Measurements from ENCODE around the gene PCDHGA12. TPM values are rescaled to one million over a fixed set of nuclear protein-coding genes. Genes with fewer than 3 reads are reported as not detected.
A peak's percentile ranks its signal among the peaks of the same experiment; 100 is the strongest.
"Not testable (repeated sequence)": the region's sequence is repeated elsewhere in the genome, so short reads cannot be mapped to it uniquely, and the experiment has no call there.

Gene PCDHGA12
- total and polyA plus RNA-seq, 3 experiments from 2014 or later: 0.09 TPM; not detected in 2

DNA sequence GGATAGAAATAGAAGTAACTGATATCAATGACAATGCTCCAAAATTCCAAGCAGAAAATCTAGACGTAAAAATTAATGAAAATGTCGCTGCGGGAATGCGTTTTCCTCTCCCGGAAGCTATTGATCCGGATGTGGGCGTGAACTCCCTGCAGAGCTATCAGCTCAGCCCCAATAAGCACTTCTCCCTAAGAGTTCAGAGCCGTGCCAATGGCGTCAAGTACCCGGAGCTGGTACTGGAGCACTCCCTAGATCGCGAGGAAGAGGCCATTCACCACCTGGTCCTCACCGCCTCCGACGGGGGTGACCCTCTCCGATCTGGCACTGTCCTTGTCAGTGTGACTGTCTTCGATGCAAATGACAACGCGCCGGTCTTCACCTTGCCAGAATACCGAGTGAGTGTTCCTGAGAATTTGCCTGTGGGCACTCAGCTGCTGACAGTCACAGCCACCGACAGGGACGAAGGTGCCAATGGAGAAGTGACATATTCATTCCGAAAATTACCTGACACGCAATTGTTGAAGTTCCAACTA is 16.7 kb upstream of the PCDHGA12 start:
- H3K9me3 ChIP-seq (ENCODE audit: low read length): peaks cover 4% of the 10 kb centered on the region
- ChIA-PET CTCF (interaction anchor here (1.1 to 2.1 kb wide), 8 partner anchors 11 to 150 kb away, joined by 3 to 10 read pairs (median 5); partner anchors contain the start of gene TAF7), POLR2A (no interaction called here)
- H3K36me3 ChIP-seq (ENCODE audit: insufficient read depth, low read length): no peaks in the 10 kb centered on the region
- no peak for DNase-seq
- H3K27ac Mint-ChIP-seq: peak overlapping the region in 2 of 8 donors; percentile 10 to 38
- peaks cover 7% of the 10 kb centered on the region for H3K4me1 ChIP-seq (ENCODE audit: insufficient read depth, low read length)
- H3K27me3 ChIP-seq (ENCODE audit: insufficient read depth, low read length, poor library complexity, severe bottlenecking): peaks cover 63% of the 10 kb centered on the region
- H3K4me3 Mint-ChIP-seq: peak overlapping the region; percentile 77 to 95 (median 84)
- H3K4me3 ChIP-seq (ENCODE audit: low read length): peak overlapping the region; percentile 77
- peaks cover 0 to 20% (median 4%) of the 10 kb centered on the region in 3 donors for H3K36me3 Mint-ChIP-seq
- no peak overlapping the region for H3K27ac ChIP-seq (ENCODE audit: low read depth, low read length)
- H3K4me1 Mint-ChIP-seq: peaks cover 20 to 32% (median 21%) of the 10 kb centered on the region in 3 donors
- H3K27me3 Mint-ChIP-seq: peaks cover 65 to 78% of the 10 kb centered on the region in 2 donors
- H3K9me3 Mint-ChIP-seq: peaks cover 19 to 57% (median 56%) of the 10 kb centered on the region in 5 donors

DNA sequence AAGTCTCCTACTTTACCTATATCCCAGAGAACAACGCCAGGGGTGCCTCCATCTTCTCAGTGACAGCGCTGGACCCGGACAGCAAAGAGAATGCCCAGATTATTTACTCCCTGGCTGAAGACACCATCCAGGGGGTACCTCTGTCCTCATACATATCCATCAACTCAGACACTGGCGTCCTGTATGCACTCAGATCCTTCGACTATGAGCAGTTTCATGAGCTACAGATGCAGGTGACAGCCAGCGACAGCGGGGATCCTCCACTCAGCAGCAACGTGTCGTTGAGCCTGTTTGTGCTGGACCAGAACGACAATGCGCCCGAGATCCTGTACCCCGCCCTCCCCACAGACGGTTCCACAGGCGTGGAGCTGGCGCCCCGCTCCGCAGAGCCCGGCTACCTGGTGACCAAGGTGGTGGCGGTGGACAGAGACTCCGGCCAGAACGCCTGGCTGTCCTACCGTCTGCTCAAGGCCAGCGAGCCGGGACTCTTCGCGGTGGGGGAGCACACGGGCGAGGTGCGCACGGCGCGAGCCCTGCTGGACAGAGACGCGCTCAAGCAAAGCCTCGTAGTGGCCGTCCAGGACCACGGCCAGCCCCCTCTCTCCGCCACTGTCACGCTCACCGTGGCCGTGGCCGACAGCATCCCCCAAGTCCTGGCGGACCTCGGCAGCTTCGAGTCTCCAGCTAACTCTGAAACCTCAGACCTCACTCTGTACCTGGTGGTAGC is 15.6 kb upstream of the PCDHGA12 start:
- H3K36me3 ChIP-seq (ENCODE audit: insufficient read depth, low read length); H3K9me3 ChIP-seq (ENCODE audit: low read length); H3K27ac ChIP-seq (ENCODE audit: low read depth, low read length); H3K4me1 ChIP-seq (ENCODE audit: insufficient read depth, low read length); DNase-seq; H3K4me3 ChIP-seq (ENCODE audit: low read length); POLR2A ChIA-PET: not testable (repeated sequence)
- H3K4me3 Mint-ChIP-seq: peak overlapping the region; percentile 6 to 68 (median 43)
- H3K27ac Mint-ChIP-seq: peak overlapping the region in 1 of 8 donors; percentile 50
- CTCF ChIA-PET: interaction anchor here (1.4 to 2.1 kb wide), 3 partner anchors 94 to 143 kb away, joined by 3 to 8 read pairs (median 6); partner anchors contain the start of gene TAF7
- H3K4me1 Mint-ChIP-seq: peaks cover 20 to 35% (median 21%) of the 10 kb centered on the region in 3 donors
- peaks cover 16 to 54% (median 53%) of the 10 kb centered on the region in 5 donors for H3K9me3 Mint-ChIP-seq
- H3K27me3 Mint-ChIP-seq: peaks cover 60 to 75% of the 10 kb centered on the region in 2 donors
- H3K27me3 ChIP-seq (ENCODE audit: insufficient read depth, low read length, poor library complexity, severe bottlenecking): peaks cover 62% of the 10 kb centered on the region
- peaks cover 0 to 18% (median 5%) of the 10 kb centered on the region in 3 donors for H3K36me3 Mint-ChIP-seq

DNA sequence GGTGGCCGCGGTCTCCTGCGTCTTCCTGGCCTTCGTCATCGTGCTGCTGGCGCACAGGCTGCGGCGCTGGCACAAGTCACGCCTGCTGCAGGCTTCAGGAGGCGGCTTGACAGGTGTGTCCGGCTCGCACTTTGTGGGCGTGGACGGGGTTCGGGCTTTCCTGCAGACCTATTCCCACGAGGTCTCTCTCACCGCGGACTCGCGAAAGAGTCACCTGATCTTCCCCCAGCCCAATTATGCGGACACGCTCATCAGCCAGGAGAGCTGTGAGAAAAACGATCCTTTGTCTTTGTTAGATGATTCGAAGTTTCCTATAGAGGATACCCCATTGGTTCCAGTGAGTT is 15.1 kb upstream of the PCDHGA12 start:
- Mint-ChIP-seq H3K9me3 (peaks cover 14 to 56% (median 54%) of the 10 kb centered on the region in 5 donors), H3K4me1 (peaks cover 20 to 35% (median 21%) of the 10 kb centered on the region in 3 donors), H3K36me3 (peaks cover 0 to 22% (median 5%) of the 10 kb centered on the region in 3 donors), H3K27me3 (peaks cover 62 to 77% of the 10 kb centered on the region in 2 donors), H3K4me3 (peak overlapping the region in 5 of 7 donors; percentile 6 to 41 (median 29))
- peaks cover 64% of the 10 kb centered on the region for H3K27me3 ChIP-seq (ENCODE audit: insufficient read depth, low read length, poor library complexity, severe bottlenecking)
- H3K4me3 ChIP-seq (ENCODE audit: low read length); H3K9me3 ChIP-seq (ENCODE audit: low read length); H3K27ac ChIP-seq (ENCODE audit: low read depth, low read length); H3K36me3 ChIP-seq (ENCODE audit: insufficient read depth, low read length); DNase-seq; POLR2A ChIA-PET; CTCF ChIA-PET; H3K4me1 ChIP-seq (ENCODE audit: insufficient read depth, low read length); H3K27ac Mint-ChIP-seq: not testable (repeated sequence)

DNA sequence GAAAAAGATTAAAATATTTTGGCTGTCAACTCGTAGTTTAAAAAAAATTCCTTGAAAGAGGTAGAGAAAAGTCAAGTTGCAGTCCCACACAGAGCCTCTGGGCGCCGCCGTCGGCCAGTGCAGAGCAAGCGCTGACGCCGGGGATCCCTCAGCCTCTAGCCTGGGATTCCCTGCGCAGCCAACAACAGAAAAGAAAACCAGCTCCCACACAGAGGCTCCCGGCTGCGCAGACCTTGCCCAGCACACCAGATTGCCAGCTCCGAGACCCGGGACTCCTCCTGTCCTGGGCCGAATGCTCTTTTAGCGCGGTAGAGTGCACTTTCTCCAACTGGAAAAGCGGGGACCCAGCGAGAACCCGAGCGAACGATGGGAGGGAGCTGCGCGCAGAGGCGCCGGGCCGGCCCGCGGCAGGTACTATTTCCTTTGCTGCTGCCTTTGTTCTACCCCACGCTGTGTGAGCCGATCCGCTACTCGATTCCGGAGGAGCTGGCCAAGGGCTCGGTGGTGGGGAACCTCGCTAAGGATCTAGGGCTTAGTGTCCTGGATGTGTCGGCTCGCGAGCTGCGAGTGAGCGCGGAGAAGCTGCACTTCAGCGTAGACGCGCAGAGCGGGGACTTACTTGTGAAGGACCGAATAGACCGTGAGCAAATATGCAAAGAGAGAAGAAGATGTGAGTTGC is 12.7 kb upstream of the PCDHGA12 start, which contains the start of gene PCDHGB7:
Gene PCDHGB7 (plus strand): TSS at position 184 of the 679 bp plus-strand sequence. CDS start 183 bp downstream, at position 367.
- H3K4me3 ChIP-seq (ENCODE audit: low read length); POLR2A ChIA-PET; H3K27ac ChIP-seq (ENCODE audit: low read depth, low read length); H3K36me3 ChIP-seq (ENCODE audit: insufficient read depth, low read length); H3K4me1 ChIP-seq (ENCODE audit: insufficient read depth, low read length): not testable (repeated sequence)
- H3K4me1 Mint-ChIP-seq: peaks cover 24 to 43% (median 27%) of the 10 kb centered on the region in 3 donors
- peak within 1 kb of the TSS in 3 of 8 donors; percentile 30 to 69 (median 36) for H3K27ac Mint-ChIP-seq
- peaks cover 72 to 84% of the 10 kb centered on the region in 2 donors for H3K27me3 Mint-ChIP-seq
- H3K9me3 ChIP-seq (ENCODE audit: low read length): peaks cover 13% of the 10 kb centered on the region
- H3K4me3 Mint-ChIP-seq: peak within 1 kb of the TSS; percentile 56 to 81 (median 68)
- H3K27me3 ChIP-seq (ENCODE audit: insufficient read depth, low read length, poor library complexity, severe bottlenecking): peaks cover 71% of the 10 kb centered on the region
- peak in 2 of 5 donors; percentile 16 to 32 for DNase-seq
- H3K36me3 Mint-ChIP-seq: peaks cover 0 to 22% (median 5%) of the 10 kb centered on the region in 3 donors
- peaks cover 18 to 69% (median 66%) of the 10 kb centered on the region in 5 donors for H3K9me3 Mint-ChIP-seq
- CTCF ChIA-PET: interaction anchor here (1.1 to 1.4 kb wide), 2 partner anchors 10 to 146 kb away, joined by 3 to 4 read pairs; partner anchors contain the start of gene PCDHGB6

DNA sequence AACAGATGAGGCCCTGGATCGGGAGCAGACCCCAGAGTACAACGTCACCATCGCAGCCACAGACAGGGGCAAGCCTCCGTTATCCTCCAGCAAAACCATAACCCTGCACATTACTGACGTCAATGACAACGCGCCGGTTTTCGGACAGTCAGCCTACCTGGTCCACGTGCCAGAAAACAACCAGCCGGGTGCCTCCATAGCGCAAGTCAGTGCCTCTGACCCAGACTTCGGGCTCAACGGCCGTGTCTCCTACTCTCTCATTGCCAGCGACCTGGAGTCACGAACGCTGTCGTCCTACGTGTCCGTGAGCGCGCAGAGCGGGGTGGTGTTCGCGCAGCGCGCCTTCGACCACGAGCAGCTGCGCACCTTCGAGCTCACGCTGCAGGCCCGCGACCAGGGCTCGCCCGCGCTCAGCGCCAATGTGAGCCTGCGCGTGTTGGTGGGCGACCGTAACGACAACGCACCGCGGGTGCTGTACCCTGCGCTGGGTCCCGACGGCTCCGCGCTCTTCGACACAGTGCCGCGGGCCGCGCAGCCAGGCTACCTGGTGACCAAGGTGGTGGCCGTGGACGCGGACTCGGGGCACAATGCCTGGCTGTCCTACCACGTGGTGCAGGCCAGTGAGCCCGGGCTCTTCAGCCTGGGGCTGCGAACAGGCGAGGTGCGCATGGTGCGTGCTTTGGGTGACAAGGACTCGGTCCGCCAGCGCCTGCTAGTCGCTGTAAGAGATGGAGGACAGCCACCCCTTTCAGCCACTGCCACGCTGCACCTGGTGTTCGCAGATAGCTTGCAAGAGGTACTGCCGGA is 11.0 kb upstream of the PCDHGA12 start:
- Histone ChIP-seq H3K36me3 (ENCODE audit: insufficient read depth, low read length) (no peaks in the 10 kb centered on the region), H3K9me3 (ENCODE audit: low read length) (peaks cover 13% of the 10 kb centered on the region), H3K27me3 (ENCODE audit: insufficient read depth, low read length, poor library complexity, severe bottlenecking) (peaks cover 57% of the 10 kb centered on the region), H3K4me1 (ENCODE audit: insufficient read depth, low read length) (no peaks in the 10 kb centered on the region), H3K4me3 (ENCODE audit: low read length) (no peak overlapping the region), H3K27ac (ENCODE audit: low read depth, low read length) (no peak overlapping the region)
- Mint-ChIP-seq H3K27ac (no peak overlapping the region), H3K4me3 (peak overlapping the region in 4 of 7 donors; percentile 5 to 68 (median 26)), H3K9me3 (peaks cover 20 to 72% (median 59%) of the 10 kb centered on the region in 5 donors), H3K27me3 (peaks cover 67 to 78% of the 10 kb centered on the region in 2 donors), H3K4me1 (peaks cover 10 to 27% (median 17%) of the 10 kb centered on the region in 3 donors), H3K36me3 (peaks cover 0 to 20% (median 4%) of the 10 kb centered on the region in 3 donors)
- ChIA-PET CTCF (no interaction called here), POLR2A (no interaction called here)
- no peak for DNase-seq

DNA sequence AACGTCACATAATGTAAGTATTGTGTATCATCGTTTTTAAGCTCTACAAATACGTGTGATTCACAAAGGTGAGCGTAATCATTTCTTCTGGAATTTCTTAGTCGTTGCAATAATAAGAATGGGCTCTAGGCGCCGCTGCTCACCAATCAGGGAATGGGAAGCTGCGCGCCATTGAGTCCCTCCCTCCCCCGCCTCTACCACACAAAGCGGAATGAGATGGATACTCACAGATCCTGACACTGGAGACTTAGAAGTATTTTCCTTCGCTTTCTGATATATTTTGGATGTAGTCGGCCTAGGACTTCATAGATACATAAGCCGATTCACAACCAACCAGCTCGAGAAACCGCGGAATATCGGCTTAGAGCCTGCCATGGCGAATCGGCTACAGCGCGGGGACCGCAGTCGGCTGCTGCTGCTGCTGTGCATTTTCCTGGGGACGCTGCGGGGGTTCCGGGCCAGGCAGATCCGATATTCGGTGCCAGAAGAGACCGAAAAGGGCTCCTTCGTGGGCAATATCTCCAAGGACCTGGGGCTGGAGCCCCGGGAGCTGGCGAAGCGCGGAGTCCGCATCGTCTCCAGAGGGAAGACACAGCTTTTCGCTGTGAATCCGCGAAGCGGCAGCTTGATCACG is 9.3 kb upstream of the PCDHGA12 start, which contains the start of gene PCDHGA11:
Gene PCDHGA11 (plus strand): TSS at position 197 of the 634 bp plus-strand sequence. CDS start 177 bp downstream, at position 374.
- DNase-seq: peak in 2 of 5 donors; percentile 12 to 26
- peaks cover 13% of the 10 kb centered on the region for H3K9me3 ChIP-seq (ENCODE audit: low read length)
- peaks cover 7 to 17% (median 11%) of the 10 kb centered on the region in 3 donors for H3K4me1 Mint-ChIP-seq
- H3K27ac Mint-ChIP-seq: peak within 1 kb of the TSS in 4 of 8 donors; percentile 23 to 64 (median 35)
- peaks cover 72 to 79% of the 10 kb centered on the region in 2 donors for H3K27me3 Mint-ChIP-seq
- no peaks in the 10 kb centered on the region for H3K36me3 ChIP-seq (ENCODE audit: insufficient read depth, low read length)
- H3K4me1 ChIP-seq (ENCODE audit: insufficient read depth, low read length): no peaks in the 10 kb centered on the region
- H3K4me3 ChIP-seq (ENCODE audit: low read length): peak within 1 kb of the TSS; percentile 6
- peaks cover 20 to 64% (median 56%) of the 10 kb centered on the region in 5 donors for H3K9me3 Mint-ChIP-seq
- ChIA-PET POLR2A (no interaction called here), CTCF (interaction anchor here (1.2 kb wide), 1 partner anchor 101 kb away, joined by 3 read pairs; the partner anchor contains the start of gene TAF7)
- peaks cover 47% of the 10 kb centered on the region for H3K27me3 ChIP-seq (ENCODE audit: insufficient read depth, low read length, poor library complexity, severe bottlenecking)
- peak within 1 kb of the TSS; percentile 68 to 81 (median 73) for H3K4me3 Mint-ChIP-seq
- H3K36me3 Mint-ChIP-seq: peaks cover 0 to 13% (median 3%) of the 10 kb centered on the region in 3 donors
- H3K27ac ChIP-seq (ENCODE audit: low read depth, low read length): no peak within 1 kb of the TSS

DNA sequence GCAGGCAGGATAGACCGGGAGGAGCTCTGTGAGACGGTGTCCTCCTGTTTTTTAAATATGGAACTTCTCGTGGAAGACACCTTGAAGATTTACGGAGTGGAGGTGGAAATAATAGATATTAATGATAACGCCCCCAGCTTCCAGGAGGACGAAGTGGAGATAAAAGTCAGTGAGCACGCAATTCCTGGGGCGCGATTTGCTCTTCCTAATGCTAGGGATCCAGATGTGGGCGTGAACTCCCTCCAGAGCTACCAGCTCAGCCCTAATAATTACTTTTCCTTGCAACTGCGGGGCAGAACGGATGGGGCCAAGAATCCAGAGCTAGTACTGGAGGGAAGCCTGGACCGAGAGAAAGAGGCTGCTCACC is 8.8 kb upstream of the PCDHGA12 start:
- no peak for DNase-seq
- peak overlapping the region in 2 of 8 donors; percentile 23 to 64 for H3K27ac Mint-ChIP-seq
- H3K4me1 Mint-ChIP-seq: peaks cover 7 to 17% (median 11%) of the 10 kb centered on the region in 3 donors
- peaks cover 72 to 79% of the 10 kb centered on the region in 2 donors for H3K27me3 Mint-ChIP-seq
- Histone ChIP-seq H3K4me1 (ENCODE audit: insufficient read depth, low read length) (no peaks in the 10 kb centered on the region), H3K27ac (ENCODE audit: low read depth, low read length) (no peak overlapping the region), H3K9me3 (ENCODE audit: low read length) (peaks cover 13% of the 10 kb centered on the region), H3K4me3 (ENCODE audit: low read length) (no peak overlapping the region), H3K36me3 (ENCODE audit: insufficient read depth, low read length) (no peaks in the 10 kb centered on the region), H3K27me3 (ENCODE audit: insufficient read depth, low read length, poor library complexity, severe bottlenecking) (peaks cover 42% of the 10 kb centered on the region)
- peaks cover 20 to 63% (median 51%) of the 10 kb centered on the region in 5 donors for H3K9me3 Mint-ChIP-seq
- CTCF ChIA-PET: interaction anchor here (1.2 kb wide), 1 partner anchor 101 kb away, joined by 3 read pairs; the partner anchor contains the start of gene TAF7
- POLR2A ChIA-PET: no interaction called here
- H3K36me3 Mint-ChIP-seq: peaks cover 0 to 13% (median 3%) of the 10 kb centered on the region in 3 donors
- H3K4me3 Mint-ChIP-seq: peak overlapping the region; percentile 68 to 81 (median 73)

Data from CD8-positive, alpha-beta memory T cell (primary cell).